Stomach smooth muscle (tissue), 2 donors: ENCODE results near the gene SERGEF.

Experiments used
- H3K27ac ChIP-seq: one replicate; pipeline ENCODE4 v1.7.0; 2013; ENCODE audit warnings: mild to moderate bottlenecking, low read length, inconsistent platforms
- H3K27me3 ChIP-seq, 2 donors: one replicate each; pipeline ENCODE4 v1.7.0; 2013; ENCODE audit warnings: low read length in 2 of 2; ENCODE audit not compliant: insufficient read depth in 2 of 2, control insufficient read depth in 1 of 2
- H3K36me3 ChIP-seq, 2 donors: one replicate each; pipeline ENCODE4 v1.7.0; 2013; ENCODE audit warnings: low read length in 2 of 2; ENCODE audit not compliant: control insufficient read depth in 2 of 2, insufficient read depth in 2 of 2
- H3K4me1 ChIP-seq: one replicate; pipeline ENCODE4 v1.7.0; 2013; ENCODE audit warnings: low read length; ENCODE audit not compliant: control insufficient read depth, insufficient read depth
- H3K4me3 ChIP-seq, 2 donors: one replicate each; pipeline ENCODE4 v1.7.0; 2013; ENCODE audit warnings: low read length in 2 of 2
- H3K9ac ChIP-seq, 2 donors: one replicate each; pipeline ENCODE4 v1.7.0; 2013; ENCODE audit warnings: low read length in 2 of 2, mild to moderate bottlenecking in 1 of 2
- H3K9me3 ChIP-seq, 2 donors: one replicate each; pipeline ENCODE4 v1.7.0; 2013; ENCODE audit warnings: low read length in 2 of 2; ENCODE audit not compliant: control insufficient read depth in 2 of 2
- donor health status: healthy.
- donor health status: Pancreatic carcinoma.

SERGEF gene

GRCh38 chr11:18012906-18013781 is at the start of gene SERGEF:
SERGEF (minus strand) TSS chr11:18013047; CDS start chr11:18013010, 37 bp downstream.
- H3K36me3 ChIP-seq: no peaks in the 10 kb centered on the region
- peak within 1 kb of the TSS; percentile 89 to 96 for H3K4me3 ChIP-seq
- peak within 1 kb of the TSS; percentile 84 for H3K9ac ChIP-seq

GRCh38 chr11:18061351-18061750 is 48.5 kb upstream of the SERGEF start:
- H3K36me3 ChIP-seq: no peaks in the 10 kb centered on the region
- no peaks in the 10 kb centered on the region for H3K27me3 ChIP-seq
- no peak overlapping the region for H3K27ac ChIP-seq
- no peak overlapping the region for H3K4me3 ChIP-seq
- H3K9ac ChIP-seq: no peak overlapping the region
- H3K9me3 ChIP-seq: no peaks in the 10 kb centered on the region
- H3K4me1 ChIP-seq: no peaks in the 10 kb centered on the region

More at GRCh38 chr11:18012906-18013781, at the start of gene SERGEF:
- peak within 1 kb of the TSS; percentile 58 for H3K27ac ChIP-seq
- peaks cover 14% of the 10 kb centered on the region for H3K4me1 ChIP-seq
- no peaks in the 10 kb centered on the region for H3K27me3 ChIP-seq
- H3K9me3 ChIP-seq: no peaks in the 10 kb centered on the region

GRCh38 chr11:18056561-18057181 is 43.8 kb upstream of the SERGEF start:
- H3K27me3 ChIP-seq: no peaks in the 10 kb centered on the region

GRCh38 chr11:18054511-18055103 is 41.8 kb upstream of the SERGEF start:
- H3K9ac ChIP-seq: no peak overlapping the region
- H3K9me3 ChIP-seq: no peaks in the 10 kb centered on the region
- no peaks in the 10 kb centered on the region for H3K4me1 ChIP-seq
- H3K36me3 ChIP-seq: no peaks in the 10 kb centered on the region
- no peak overlapping the region for H3K4me3 ChIP-seq
- H3K27ac ChIP-seq: no peak overlapping the region
- H3K27me3 ChIP-seq: no peaks in the 10 kb centered on the region

More at GRCh38 chr11:18056561-18057181, 43.8 kb upstream of the SERGEF start:
- no peaks in the 10 kb centered on the region for H3K36me3 ChIP-seq
- H3K4me1 ChIP-seq: no peaks in the 10 kb centered on the region
- no peak overlapping the region for H3K27ac ChIP-seq
- no peak overlapping the region for H3K4me3 ChIP-seq
- no peaks in the 10 kb centered on the region for H3K9me3 ChIP-seq
- H3K9ac ChIP-seq: no peak overlapping the region

GRCh38 chr11:18050848-18051247 is 38.0 kb upstream of the SERGEF start:
- Histone ChIP-seq H3K9ac (no peak overlapping the region), H3K4me1 (no peaks in the 10 kb centered on the region), H3K9me3 (no peaks in the 10 kb centered on the region), H3K4me3 (no peak overlapping the region), H3K27ac (no peak overlapping the region), H3K27me3 (peaks cover 4 to 10% of the 10 kb centered on the region in 2 donors), H3K36me3 (no peaks in the 10 kb centered on the region)

- H3K9me3 ChIP-seq: no peaks in the 10 kb centered on the region
- H3K9ac ChIP-seq: no peak within 1 kb of the TSS
- no peak within 1 kb of the TSS for H3K4me3 ChIP-seq
- no peak within 1 kb of the TSS for H3K27ac ChIP-seq
- no peaks in the 10 kb centered on the region for H3K4me1 ChIP-seq
- H3K27me3 ChIP-seq: peaks cover 8 to 11% of the 10 kb centered on the region in 2 donors
- no peaks in the 10 kb centered on the region for H3K36me3 ChIP-seq
Measured at GRCh38 chr11:18046116-18046777, 33.4 kb upstream of the SERGEF start, which contains the start of gene TPH1. TPH1 (minus strand) TSS chr11:18046269; CDS start chr11:18040762, 5,507 bp downstream.

GRCh38 chr11:18036456-18036855 is 23.6 kb upstream of the SERGEF start:
- Histone ChIP-seq H3K36me3 (no peaks in the 10 kb centered on the region), H3K9me3 (no peaks in the 10 kb centered on the region), H3K9ac (no peak overlapping the region), H3K4me1 (no peaks in the 10 kb centered on the region), H3K27me3 (no peaks in the 10 kb centered on the region), H3K4me3 (no peak overlapping the region), H3K27ac (no peak overlapping the region)

GRCh38 chr11:18027475-18027874 is 14.6 kb upstream of the SERGEF start:
- no peak overlapping the region for H3K4me3 ChIP-seq
- H3K27ac ChIP-seq: no peak overlapping the region
- H3K9me3 ChIP-seq: no peaks in the 10 kb centered on the region
- H3K4me1 ChIP-seq: no peaks in the 10 kb centered on the region
- no peaks in the 10 kb centered on the region for H3K36me3 ChIP-seq
- H3K27me3 ChIP-seq: no peaks in the 10 kb centered on the region
- no peak overlapping the region for H3K9ac ChIP-seq

GRCh38 chr11:18022419-18022818 is 9.6 kb upstream of the SERGEF start:
- H3K27me3 ChIP-seq: no peaks in the 10 kb centered on the region
- no peaks in the 10 kb centered on the region for H3K36me3 ChIP-seq
- H3K9me3 ChIP-seq: no peaks in the 10 kb centered on the region
- no peaks in the 10 kb centered on the region for H3K4me1 ChIP-seq
- no peak overlapping the region for H3K27ac ChIP-seq
- no peak overlapping the region for H3K9ac ChIP-seq
- no peak overlapping the region for H3K4me3 ChIP-seq

- no peaks in the 10 kb centered on the region for H3K27me3 ChIP-seq
- H3K36me3 ChIP-seq: no peaks in the 10 kb centered on the region
- no peak overlapping the region for H3K4me3 ChIP-seq
- no peak overlapping the region for H3K9ac ChIP-seq
- H3K27ac ChIP-seq: no peak overlapping the region
- H3K4me1 ChIP-seq: no peaks in the 10 kb centered on the region
- no peaks in the 10 kb centered on the region for H3K9me3 ChIP-seq
Measured at GRCh38 chr11:18019650-18020049, 6.8 kb upstream of the SERGEF start.
